ENCODE measurements around the gene LPP.
A peak's percentile ranks its signal among the peaks of the same experiment; 100 is the strongest.

DNA sequence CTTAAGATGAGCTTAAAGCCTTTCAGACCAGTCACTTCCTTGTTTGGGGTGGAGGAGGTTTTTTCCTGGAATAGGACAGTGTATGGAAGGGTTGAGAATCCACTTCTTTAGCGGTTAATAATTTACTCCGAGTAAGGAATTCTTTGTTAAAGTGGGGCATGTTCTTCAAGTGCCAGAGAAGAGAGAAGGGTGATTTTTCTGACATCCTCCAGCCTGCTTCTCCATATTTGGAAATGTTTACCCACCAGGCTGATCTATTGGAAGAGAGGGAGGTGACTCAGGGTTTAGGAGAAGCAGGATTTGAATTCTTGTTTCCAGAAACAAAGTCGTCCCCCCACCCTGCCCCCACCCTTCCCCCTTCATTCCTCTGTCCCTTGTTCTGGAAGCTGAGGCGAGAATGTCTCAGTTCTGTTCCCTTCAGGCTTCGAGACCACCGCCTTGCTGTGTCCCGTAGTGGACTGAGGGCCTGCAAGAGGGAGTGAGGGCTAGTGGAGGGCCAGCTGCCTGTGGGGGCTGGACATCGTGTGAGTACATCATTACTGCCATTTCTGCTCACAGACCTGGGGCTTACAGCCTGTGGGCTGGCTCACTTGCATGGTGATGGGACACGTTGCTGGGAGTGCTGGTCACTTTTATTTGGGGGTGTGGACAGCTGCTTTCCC lies 58.5 kb downstream of the LPP start:
- TF ChIP-seq, protein P1, sequence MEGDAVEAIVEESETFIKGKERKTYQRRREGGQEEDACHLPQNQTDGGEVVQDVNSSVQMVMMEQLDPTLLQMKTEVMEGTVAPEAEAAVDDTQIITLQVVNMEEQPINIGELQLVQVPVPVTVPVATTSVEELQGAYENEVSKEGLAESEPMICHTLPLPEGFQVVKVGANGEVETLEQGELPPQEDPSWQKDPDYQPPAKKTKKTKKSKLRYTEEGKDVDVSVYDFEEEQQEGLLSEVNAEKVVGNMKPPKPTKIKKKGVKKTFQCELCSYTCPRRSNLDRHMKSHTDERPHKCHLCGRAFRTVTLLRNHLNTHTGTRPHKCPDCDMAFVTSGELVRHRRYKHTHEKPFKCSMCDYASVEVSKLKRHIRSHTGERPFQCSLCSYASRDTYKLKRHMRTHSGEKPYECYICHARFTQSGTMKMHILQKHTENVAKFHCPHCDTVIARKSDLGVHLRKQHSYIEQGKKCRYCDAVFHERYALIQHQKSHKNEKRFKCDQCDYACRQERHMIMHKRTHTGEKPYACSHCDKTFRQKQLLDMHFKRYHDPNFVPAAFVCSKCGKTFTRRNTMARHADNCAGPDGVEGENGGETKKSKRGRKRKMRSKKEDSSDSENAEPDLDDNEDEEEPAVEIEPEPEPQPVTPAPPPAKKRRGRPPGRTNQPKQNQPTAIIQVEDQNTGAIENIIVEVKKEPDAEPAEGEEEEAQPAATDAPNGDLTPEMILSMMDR (IDR thresholded peaks at IDR 0.05): no peak
- TF ChIP-seq POLR2AphosphoS5 (IDR thresholded peaks at IDR 0.05): peak; percentile 70 to 88 (median 70)
- TF ChIP-seq EP300 (IDR thresholded peaks at IDR 0.05; ENCODE audit: low read depth): peak; percentile 69
- peak; percentile 38 for TF ChIP-seq POLR2A (IDR thresholded peaks at IDR 0.05)
